ENCODE results near the gene GALNT14.

DNA sequence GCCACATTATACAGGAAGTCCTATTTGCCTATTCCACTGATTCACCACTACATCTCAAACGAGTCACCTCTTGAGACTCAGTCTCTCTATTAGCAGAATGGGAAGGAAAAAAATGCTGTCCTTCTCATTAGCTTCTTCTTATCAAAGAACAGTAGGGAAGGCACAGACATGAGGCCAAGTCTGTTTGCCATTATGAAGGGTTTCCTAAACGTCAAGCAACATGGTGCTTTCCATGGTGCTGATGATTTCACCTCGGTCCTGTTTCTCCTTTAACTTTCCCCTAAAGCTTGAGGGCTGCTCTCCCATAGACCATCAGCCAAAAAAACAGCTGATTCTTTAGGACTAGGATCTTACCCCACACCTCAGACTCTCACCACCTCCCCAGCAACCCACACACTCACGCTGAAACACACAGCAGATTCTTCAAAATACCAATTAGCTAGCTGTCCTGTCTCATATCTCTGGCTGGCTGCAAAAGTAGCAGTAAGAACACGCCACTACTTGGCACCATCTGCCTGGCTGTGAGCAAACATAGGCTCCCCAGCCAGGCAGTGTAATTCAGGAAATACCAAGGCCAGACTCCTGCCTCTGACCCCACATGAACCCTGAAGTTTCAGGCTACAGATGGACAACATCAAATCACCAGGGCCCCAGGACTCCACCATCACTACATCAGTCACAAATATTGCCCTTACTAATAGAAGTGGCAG, 30.5 kb downstream of the GALNT14 start:
- no peak for TF ChIP-seq CTCF (IDR thresholded peaks at IDR 0.05)
- no peak for TF ChIP-seq POLR2A (IDR thresholded peaks at IDR 0.05)
- no peak for TF ChIP-seq POLR2AphosphoS5 (IDR thresholded peaks at IDR 0.05)
